Hematopoietic multipotent progenitor cell treated with erythropoietin and hydrocortisone succinate and interleukin-3 and kit ligand, for 15 days (in vitro differentiated cells): Measurements from ENCODE around the gene CABLES1.
"Not testable (repeated sequence)": the region's sequence is repeated elsewhere in the genome, so short reads cannot be mapped to it uniquely, and the experiment has no call there.

Experiments used
- DNase-seq: peaks from one replicate; pipeline ENCODE4 v3.0.0-alpha.2; 2015; ENCODE audit warnings: low spot score

CABLES1 gene

DNA sequence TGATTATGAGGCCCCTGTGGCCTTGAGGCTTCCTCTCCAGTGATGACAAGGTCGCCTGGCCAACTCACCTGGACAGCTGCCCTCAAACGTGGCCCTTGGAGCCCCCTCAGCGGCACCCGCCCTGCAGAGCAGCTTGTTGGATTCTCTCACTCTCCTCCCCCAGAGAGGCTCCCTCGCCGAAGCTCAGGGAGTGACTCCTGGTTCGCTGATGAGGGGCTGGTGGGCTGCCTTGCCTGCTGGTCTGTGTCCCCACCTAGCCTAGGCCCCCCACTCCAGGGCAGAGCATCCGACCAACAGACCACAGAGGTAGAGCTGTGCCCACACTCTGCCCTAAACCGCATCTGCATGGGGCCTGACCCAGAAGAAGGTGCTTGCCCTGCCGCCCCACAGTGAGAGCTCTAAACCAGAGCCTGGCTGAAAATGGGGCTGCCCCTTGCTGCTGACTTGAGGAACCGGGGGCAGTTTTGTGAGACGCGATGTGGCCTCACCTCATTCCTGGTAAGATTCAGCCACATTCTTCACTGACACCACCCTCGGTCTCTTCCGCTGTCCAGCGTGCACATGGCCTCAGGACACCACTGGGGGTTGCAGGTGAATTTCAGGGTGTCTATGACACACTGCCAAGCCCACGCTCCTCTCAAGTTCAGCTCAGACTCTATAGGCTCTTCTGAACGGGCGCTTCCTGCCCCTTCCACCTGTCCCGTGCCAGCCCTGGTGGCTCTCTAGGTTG is 131.6 kb downstream of the CABLES1 start:
- no peak for DNase-seq

DNA sequence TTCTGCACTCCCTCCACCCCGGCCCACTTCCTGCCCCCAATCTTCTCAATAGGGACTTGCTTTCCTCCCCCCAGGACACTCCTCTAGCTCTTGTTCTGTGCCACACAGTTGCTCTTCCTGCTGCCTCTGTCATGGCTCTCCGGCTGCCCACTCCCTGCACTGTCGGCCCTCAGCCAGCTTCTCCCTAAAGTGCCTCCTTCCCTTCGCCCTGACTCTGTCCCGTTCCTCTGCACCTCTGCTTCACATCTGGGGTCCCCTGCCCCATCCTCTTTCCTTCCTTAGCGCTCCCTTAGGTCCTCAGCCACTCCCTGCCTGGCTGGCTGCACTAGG is 132.1 kb downstream of the CABLES1 start:
- DNase-seq: no peak

- no peak for DNase-seq
These were observed 133.4 kb downstream of the CABLES1 start for GRCh38 chr18:23268641-23269040.

GRCh38 chr18:23269068-23269467 is 133.8 kb downstream of the CABLES1 start:
- not testable (repeated sequence) for DNase-seq

- DNase-seq: no peak
These were observed 134.6 kb downstream of the CABLES1 start for GRCh38 chr18:23269928-23270327.

- DNase-seq: no peak
These were observed 135.8 kb downstream of the CABLES1 start for GRCh38 chr18:23270986-23271680.

DNA sequence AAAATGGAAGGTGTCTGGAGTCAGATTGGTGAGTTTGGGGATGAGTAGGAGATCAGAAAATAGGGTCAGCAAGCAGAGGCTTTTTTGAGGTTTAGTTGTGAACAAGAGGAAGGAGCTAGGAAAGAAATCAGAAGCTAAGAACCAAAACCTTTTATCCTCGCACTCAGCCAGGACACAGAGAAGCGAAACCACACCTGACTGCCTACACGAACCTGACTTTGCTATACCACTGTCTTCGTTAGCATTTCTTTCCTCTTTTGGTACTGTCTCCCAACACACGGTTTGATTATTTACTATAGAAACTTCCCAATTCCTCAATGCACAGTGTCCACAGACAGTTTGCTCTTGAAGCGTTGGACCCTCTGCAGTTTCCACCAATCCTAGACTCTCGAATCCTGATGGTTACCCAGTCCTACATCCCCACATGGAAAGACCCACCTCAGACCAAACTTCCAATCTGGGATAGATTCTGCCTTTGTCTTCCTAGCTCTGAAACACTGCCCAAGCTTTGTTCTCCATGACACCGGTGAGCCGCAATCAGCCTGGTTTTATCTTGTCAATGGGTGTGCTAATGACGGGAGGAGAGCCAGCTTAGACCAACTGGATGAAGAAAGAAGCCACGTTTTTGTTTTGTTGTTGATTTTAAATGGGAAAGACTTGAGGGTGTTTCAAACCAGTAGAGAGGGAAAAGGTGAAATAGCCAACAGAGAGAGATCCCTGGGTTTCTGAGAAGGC is 137.4 kb downstream of the CABLES1 start:
- no peak for DNase-seq

DNA sequence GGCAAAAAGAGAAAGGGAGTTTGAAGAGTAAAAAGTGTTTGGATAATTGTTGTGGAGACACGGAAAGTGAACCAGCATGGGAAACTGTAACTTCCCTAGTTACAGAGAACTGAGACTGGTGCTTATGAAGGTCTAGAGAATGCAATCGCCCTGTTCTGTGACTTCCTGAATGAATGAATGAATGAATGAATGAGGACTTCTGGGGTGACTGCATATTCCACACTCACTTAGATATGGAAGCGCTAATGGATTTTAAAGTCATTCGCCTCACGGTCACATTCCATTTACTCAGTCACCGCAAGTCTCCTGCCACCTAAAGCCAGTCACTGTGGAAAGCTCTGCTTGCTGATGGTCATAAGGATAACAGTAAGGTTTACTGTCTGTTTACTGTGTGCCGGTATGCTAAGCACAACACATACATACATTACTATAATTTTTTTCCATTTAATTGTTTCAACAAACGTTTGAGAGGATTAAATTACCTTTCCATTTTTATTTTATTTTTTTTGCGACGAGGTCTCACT is 138.2 kb downstream of the CABLES1 start:
- DNase-seq: no peak

DNA sequence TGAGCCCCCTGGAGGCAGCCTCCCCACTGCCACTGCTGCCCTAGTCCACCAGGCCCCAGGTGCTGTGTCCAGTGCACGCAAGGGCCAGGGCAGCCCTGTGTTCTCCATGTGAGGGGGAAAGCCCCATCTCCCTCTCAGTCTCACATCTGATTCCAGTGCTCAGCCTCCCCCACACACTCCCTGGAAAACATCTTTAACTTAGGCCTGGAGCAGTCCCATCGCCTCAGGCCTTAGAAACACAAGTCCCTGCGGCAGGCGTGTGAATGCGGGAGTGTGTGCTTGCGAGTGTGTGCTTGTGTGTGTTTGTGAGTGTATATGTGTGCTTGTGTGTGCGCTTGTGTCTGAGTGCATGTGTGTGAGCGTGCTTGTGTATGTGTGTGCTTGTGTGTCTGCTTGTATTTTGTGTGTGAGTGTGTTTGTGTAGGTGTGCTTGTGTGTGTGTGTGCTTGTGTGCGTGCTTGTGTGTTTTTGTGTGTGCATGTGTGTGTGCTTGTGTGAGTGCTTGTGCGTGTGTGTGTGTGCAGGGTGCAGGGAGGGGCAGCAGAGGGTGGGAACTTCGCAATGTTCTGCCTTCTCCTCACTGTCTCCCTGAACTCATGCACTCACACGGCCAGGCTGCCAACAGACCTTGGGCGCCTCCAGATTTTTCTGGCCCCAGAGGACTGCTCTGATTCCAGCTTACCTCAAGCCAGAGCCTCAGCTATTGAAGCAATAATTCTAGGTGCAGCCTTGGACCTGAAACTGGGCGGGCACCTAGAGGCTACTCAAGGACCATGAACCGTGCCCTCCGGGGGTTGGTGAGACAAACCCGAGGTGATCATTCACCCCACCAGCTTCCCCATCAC is 139.6 kb downstream of the CABLES1 start:
- no peak for DNase-seq

DNA sequence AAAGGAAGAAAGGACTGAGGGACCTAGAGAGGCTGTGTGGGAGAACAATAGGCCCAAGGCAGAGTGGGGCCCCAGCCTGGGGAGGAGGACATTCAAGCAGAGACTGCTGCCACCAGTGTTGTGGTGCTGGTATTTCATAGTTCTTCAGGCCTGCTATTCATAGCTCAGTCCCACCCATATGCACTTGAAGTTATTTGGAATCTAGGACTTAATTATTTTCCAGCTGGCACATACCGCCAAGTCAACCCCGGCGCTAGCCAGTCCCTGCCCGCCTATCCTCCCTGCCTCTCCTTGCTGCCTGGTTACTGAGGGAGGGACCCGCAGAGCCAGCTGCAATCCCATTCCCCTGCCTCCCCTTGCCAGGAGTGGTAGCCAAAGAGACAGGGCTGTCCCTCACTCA is 141.2 kb downstream of the CABLES1 start:
- DNase-seq: no peak

DNA sequence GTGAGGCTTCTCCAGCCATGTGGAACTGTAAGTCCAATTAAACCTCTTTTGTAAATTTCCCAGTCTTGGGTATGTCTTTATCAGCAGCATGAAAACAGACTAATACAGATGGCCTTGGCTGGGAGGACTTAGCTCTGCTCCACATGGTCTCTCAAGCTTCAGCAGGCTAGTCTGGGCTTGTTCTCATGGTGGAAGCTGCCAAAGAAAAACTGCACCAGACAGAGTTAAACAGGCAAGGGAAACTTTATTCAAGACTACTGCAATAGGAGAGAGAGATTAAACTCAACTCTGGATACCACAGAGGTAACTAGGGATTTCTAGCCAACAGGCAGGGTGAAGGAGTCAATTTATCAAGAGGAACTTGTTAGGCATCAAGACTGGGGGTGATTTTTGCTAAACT is 142.1 kb downstream of the CABLES1 start:
- no peak for DNase-seq

- DNase-seq: no peak
These were observed 144.6 kb downstream of the CABLES1 start for GRCh38 chr18:23279931-23280330.

- no peak for DNase-seq
These were observed 145.6 kb downstream of the CABLES1 start for GRCh38 chr18:23280844-23281243.

- DNase-seq: no peak
These were observed 146.5 kb downstream of the CABLES1 start for GRCh38 chr18:23281626-23282436.

GRCh38 chr18:23282437-23282781 is 147.1 kb downstream of the CABLES1 start:
- DNase-seq: no peak

GRCh38 chr18:23283916-23284430 is 148.7 kb downstream of the CABLES1 start:
- DNase-seq: no peak

DNA sequence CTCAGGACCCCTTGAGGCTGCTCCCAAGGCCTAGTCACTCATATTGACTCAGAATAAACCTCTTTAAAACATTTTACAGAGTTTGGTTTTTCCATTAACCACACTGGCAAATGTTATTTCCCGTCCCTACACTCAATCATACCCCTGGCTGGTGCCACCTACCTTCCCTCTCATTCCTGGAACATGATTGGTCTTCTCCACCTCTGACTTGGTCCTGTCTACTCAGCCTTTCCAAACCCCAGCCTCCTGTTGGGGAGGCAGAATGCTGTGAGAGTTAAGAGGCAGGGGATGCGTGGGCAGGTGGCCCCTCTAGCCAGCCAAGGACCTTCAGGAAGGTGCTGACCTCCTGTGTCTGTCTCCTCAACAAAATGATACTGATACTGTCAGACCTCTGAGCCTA is 149.3 kb downstream of the CABLES1 start:
- DNase-seq: no peak

DNA sequence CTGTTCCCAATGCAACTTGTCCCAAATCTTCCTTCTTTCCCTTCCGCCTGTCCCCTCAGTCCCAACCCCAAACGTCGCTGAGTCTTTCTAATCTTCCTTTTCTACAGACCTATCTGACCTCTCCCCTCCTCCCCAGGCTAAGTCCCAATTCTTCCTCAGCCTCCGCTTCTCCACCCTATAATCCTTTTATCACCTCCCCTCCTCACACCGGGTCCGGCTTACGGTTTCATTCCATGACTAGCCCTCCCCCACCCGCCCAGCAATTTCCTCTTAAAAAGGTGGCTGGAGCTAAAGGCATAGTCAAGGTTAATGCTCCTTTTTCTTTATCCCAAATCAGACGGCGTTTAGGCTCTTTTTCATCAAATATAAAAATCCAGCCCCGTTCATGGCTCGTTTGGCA is 150.3 kb downstream of the CABLES1 start:
- not testable (repeated sequence) for DNase-seq

DNA sequence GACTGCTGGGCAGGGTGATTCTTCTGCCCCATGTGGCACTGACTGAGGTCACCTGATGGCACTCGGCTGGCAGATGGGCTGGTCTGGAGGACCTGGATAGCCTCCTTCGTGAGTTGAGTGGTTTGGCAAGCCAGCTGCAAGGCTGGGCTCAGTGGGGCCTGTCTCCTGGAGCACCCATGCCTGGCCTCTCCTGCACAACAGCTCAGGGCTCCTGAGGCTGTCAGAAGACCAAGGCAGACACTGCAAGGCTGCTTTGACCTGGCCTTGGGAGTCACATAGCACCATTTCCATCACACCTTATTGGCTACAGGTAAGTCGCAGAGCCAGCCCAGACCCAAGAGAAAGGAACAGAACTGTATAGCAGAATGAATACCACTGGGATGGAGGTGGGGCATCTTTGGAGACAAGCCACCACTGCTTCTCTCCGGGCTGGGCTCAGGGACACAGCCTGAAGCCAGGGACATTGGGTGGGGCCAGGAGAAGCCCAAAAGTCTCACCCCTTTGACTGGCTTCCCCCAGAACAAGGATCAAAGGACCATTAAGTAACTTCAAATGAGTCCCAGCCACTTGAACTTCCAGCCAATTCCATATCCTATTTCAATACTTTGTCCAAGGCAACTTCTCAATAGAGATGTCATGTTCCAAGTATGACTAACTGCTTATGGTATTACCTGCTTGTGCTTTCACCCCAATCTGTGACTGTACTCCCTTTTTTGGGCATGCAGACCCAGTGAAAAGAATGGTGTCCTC is 156.3 kb downstream of the CABLES1 start:
- no peak for DNase-seq

DNA sequence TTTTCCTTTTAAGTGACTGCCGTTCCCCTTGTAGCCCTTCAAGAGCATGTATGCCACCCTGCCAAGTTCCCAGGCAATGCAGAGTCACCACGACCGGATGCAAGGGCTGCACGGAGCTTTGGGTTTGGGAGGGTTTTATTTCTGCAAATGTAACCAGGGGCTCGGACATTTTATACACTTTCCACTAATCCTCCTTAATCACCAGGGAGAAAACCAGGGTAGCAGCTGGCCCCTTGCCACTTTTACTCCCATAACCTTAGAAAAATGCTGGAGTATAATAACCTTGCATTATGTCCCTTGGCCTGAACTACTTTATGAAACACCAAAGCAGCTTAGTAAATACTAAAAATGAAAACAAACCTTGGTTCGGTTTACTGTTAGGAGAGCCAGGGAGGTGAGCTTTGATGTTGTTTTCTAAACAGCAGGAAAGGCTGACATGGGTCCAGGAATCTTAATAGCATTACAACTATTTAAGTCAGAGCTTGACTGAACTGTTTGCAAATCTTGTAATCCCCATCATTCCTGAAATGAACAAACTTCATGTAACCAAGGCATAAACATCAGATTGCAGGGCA is 165.0 kb downstream of the CABLES1 start:
- no peak for DNase-seq
